Large intestine (tissue), 3 donors: ENCODE results near the gene SLC37A3. TPM values are rescaled to one million over a fixed set of nuclear protein-coding genes. Genes with fewer than 3 reads are reported as not detected.

Experiments used
- DNase-seq, 2 donors: peaks; one replicate each; pipeline versions ENCODE4 v3.0.0 to v3.0.0-alpha.2; 2013
- H3K27ac ChIP-seq: one replicate; pipeline ENCODE4 v1.5.1; 2013; ENCODE audit warnings: low read length
- H3K27me3 ChIP-seq: 2 replicates; pipeline ENCODE4 v1.6.1; 2013; ENCODE audit warnings: low read length; ENCODE audit not compliant: control insufficient read depth, insufficient read depth
- H3K36me3 ChIP-seq: 2 replicates; pipeline ENCODE4 v1.6.1; 2013; ENCODE audit warnings: low read length; ENCODE audit not compliant: control insufficient read depth, insufficient read depth
- H3K4me1 ChIP-seq: one replicate; pipeline ENCODE4 v1.6.1; 2013; ENCODE audit warnings: low read length; ENCODE audit not compliant: control insufficient read depth, insufficient read depth
- H3K4me3 ChIP-seq: one replicate; pipeline ENCODE4 v1.5.1; 2013; ENCODE audit warnings: low read length
- H3K9me3 ChIP-seq: one replicate; pipeline ENCODE4 v1.6.1; 2013; ENCODE audit warnings: mild to moderate bottlenecking, low read depth, low read length, moderate library complexity; ENCODE audit not compliant: control insufficient read depth
- WGBS: methylation state at CpG from one replicate; pipeline ENCODE4 v1.1.5; 2013; ENCODE audit warnings: low lambda C conversion rate; ENCODE audit not compliant: insufficient coverage; 5-methylcytosine and 5-hydroxymethylcytosine counted together
- polyA plus RNA-seq: library from polyadenylated mRNA; unstranded; fragments of 120-200 nt; gene quantifications from one replicate; pipeline ENCODE4 v1.2.1, GENCODE V29; 2013

SLC37A3 gene
- polyA plus RNA-seq, 1 donor, result 38.7 TPM

GRCh38 chr7:140295224-140295738, 103.0 kb downstream of the SLC37A3 start:
- Histone ChIP-seq H3K36me3 (no peaks in the 10 kb centered on the region), H3K27me3 (no peaks in the 10 kb centered on the region), H3K4me1 (no peaks in the 10 kb centered on the region), H3K4me3 (no peak overlapping the region), H3K27ac (no peak overlapping the region), H3K9me3 (peaks cover 4% of the 10 kb centered on the region)
- no peak for DNase-seq
- WGBS, result 83% methylated on average over 2 of the region's 8 CpGs

- Histone ChIP-seq H3K27me3 (no peaks in the 10 kb centered on the region), H3K36me3 (no peaks in the 10 kb centered on the region), H3K4me3 (no peak overlapping the region), H3K9me3 (peaks cover 4% of the 10 kb centered on the region), H3K27ac (no peak overlapping the region), H3K4me1 (no peaks in the 10 kb centered on the region)
- DNase-seq, result no peak
- WGBS, result 100% methylated on average over 1 of the region's 2 CpGs
These were observed 103.9 kb downstream of the SLC37A3 start for GRCh38 chr7:140294454-140294853.

GRCh38 chr7:140292438-140292837, 105.9 kb downstream of the SLC37A3 start:
- no CpG with 5 or more reads among the region's 31 CpGs for WGBS
- Histone ChIP-seq H3K4me3 (no peak overlapping the region), H3K9me3 (peaks cover 4% of the 10 kb centered on the region), H3K27me3 (no peaks in the 10 kb centered on the region), H3K4me1 (no peaks in the 10 kb centered on the region), H3K27ac (no peak overlapping the region), H3K36me3 (no peaks in the 10 kb centered on the region)
- DNase-seq, result no peak

GRCh38 chr7:140289804-140290203, 108.5 kb downstream of the SLC37A3 start:
- H3K9me3 ChIP-seq, result peaks cover 4% of the 10 kb centered on the region
- WGBS, result 80% methylated on average over 1 of the region's 6 CpGs
- no peak for DNase-seq
- no peak overlapping the region for H3K27ac ChIP-seq
- no peak overlapping the region for H3K4me3 ChIP-seq
- no peaks in the 10 kb centered on the region for H3K36me3 ChIP-seq
- H3K4me1 ChIP-seq, result peaks cover 9% of the 10 kb centered on the region
- H3K27me3 ChIP-seq, result no peaks in the 10 kb centered on the region

GRCh38 chr7:140287988-140288387, 110.3 kb downstream of the SLC37A3 start:
- peaks cover 9% of the 10 kb centered on the region for H3K4me1 ChIP-seq
- peaks cover 4% of the 10 kb centered on the region for H3K9me3 ChIP-seq
- H3K27ac ChIP-seq, result no peak overlapping the region
- DNase-seq, result no peak
- H3K36me3 ChIP-seq, result no peaks in the 10 kb centered on the region
- H3K27me3 ChIP-seq, result no peaks in the 10 kb centered on the region
- no peak overlapping the region for H3K4me3 ChIP-seq
- no CpG with 5 or more reads among the region's 3 CpGs for WGBS

- Histone ChIP-seq H3K9me3 (no peaks in the 10 kb centered on the region), H3K4me3 (no peak overlapping the region), H3K36me3 (no peaks in the 10 kb centered on the region), H3K4me1 (peaks cover 9% of the 10 kb centered on the region), H3K27me3 (no peaks in the 10 kb centered on the region), H3K27ac (no peak overlapping the region)
- 43% methylated on average over 1 of the region's 6 CpGs for WGBS
- peak in 1 of 2 donors; percentile 63 for DNase-seq
These were observed 112.4 kb downstream of the SLC37A3 start for GRCh38 chr7:140285938-140286337.

- DNase-seq, result no peak
These were observed 114.3 kb downstream of the SLC37A3 start for GRCh38 chr7:140284062-140284461.

More at GRCh38 chr7:140284062-140284461, 114.3 kb downstream of the SLC37A3 start:
- no peaks in the 10 kb centered on the region for H3K36me3 ChIP-seq
- no peak overlapping the region for H3K4me3 ChIP-seq
- peaks cover 9% of the 10 kb centered on the region for H3K4me1 ChIP-seq
- H3K27ac ChIP-seq, result no peak overlapping the region
- H3K27me3 ChIP-seq, result no peaks in the 10 kb centered on the region
- 100% methylated on average over 1 of the region's 1 CpG for WGBS
- H3K9me3 ChIP-seq, result no peaks in the 10 kb centered on the region

Other genes starting within 250 kb of the SLC37A3 start
- gene KDM7A, start 221.5 kb downstream of the SLC37A3 start, polyA plus RNA-seq, result 17.3 TPM
- 1.2 TPM for gene RAB19, start 5.5 kb upstream of the SLC37A3 start, polyA plus RNA-seq
- gene MKRN1, start 81.0 kb upstream of the SLC37A3 start, polyA plus RNA-seq, result 85.2 TPM
- gene DENND2A, start 242.3 kb upstream of the SLC37A3 start, polyA plus RNA-seq, result 12.2 TPM